HK-2 (cell line): ENCODE measurements around the gene DCANP1.

ENCODE experiments used
- DNase-seq: peaks from one replicate; pipeline ENCODE4 v3.0.0-alpha.2; 2018; ENCODE audit not compliant: unreplicated experiment

Gene DCANP1

GRCh38 chr5:135441350-135441831 is 5.8 kb downstream of the DCANP1 start:
- no peak for DNase-seq

- no peak for DNase-seq
Observed at GRCh38 chr5:135440916-135441315, 6.2 kb downstream of the DCANP1 start.

GRCh38 chr5:135439231-135440205 is 7.6 kb downstream of the DCANP1 start:
- no peak for DNase-seq

GRCh38 chr5:135438636-135439221 is 8.4 kb downstream of the DCANP1 start:
- no peak for DNase-seq

- peak; percentile 68 for DNase-seq
Observed at GRCh38 chr5:135437796-135438560, 9.2 kb downstream of the DCANP1 start.

- DNase-seq = no peak
Observed at GRCh38 chr5:135437422-135437795, 9.7 kb downstream of the DCANP1 start.

- no peak for DNase-seq
Observed at GRCh38 chr5:135436951-135437418, 10.2 kb downstream of the DCANP1 start.

GRCh38 chr5:135435467-135436330 is 11.4 kb downstream of the DCANP1 start:
- no peak for DNase-seq

- no peak for DNase-seq
Observed at GRCh38 chr5:135434591-135435466, 12.3 kb downstream of the DCANP1 start.

GRCh38 chr5:135433681-135434426 is 13.3 kb downstream of the DCANP1 start:
- no peak for DNase-seq

- no peak for DNase-seq
Observed at GRCh38 chr5:135432113-135432512, 15.0 kb downstream of the DCANP1 start.

GRCh38 chr5:135430135-135430437 is 17.1 kb downstream of the DCANP1 start:
- DNase-seq = no peak

GRCh38 chr5:135429301-135430134 is 17.6 kb downstream of the DCANP1 start:
- no peak for DNase-seq

GRCh38 chr5:135428586-135428985 is 18.6 kb downstream of the DCANP1 start:
- DNase-seq = no peak

GRCh38 chr5:135426102-135427082 is 20.8 kb downstream of the DCANP1 start:
- no peak for DNase-seq

GRCh38 chr5:135425641-135426040 is 21.5 kb downstream of the DCANP1 start:
- no peak for DNase-seq

- no peak for DNase-seq
Observed at GRCh38 chr5:135423846-135424168, 23.3 kb downstream of the DCANP1 start.
